Right atrium auricular region (tissue), 2 donors: ENCODE data around the gene EGLN3. TPM values are rescaled to one million over a fixed set of nuclear protein-coding genes. Genes with fewer than 3 reads are reported as not detected.
"Not testable (repeated sequence)": the region's sequence is repeated elsewhere in the genome, so short reads cannot be mapped to it uniquely, and the experiment has no call there.

Experiments
- DNase-seq: peaks from one replicate; pipeline ENCODE4 v3.0.0-alpha.2; 2019; ENCODE audit warnings: low spot score
- H3K27ac ChIP-seq, 2 donors: fragments of 200-600 bp; sonication (generic); 1 replicate in 1 of 2; 2 replicates in 1 of 2; pipeline ENCODE4 v1.5.1; 2016 to 2019
- H3K27me3 ChIP-seq, 2 donors: fragments of 200-600 bp; sonication (generic); one replicate each; pipeline versions ENCODE4 v1.5.1 to v1.6.0; 2017 to 2019
- H3K36me3 ChIP-seq: fragments of 200-600 bp; sonication (generic); one replicate; pipeline ENCODE4 v1.5.1; 2016
- H3K4me1 ChIP-seq, 2 donors: fragments of 200-600 bp; sonication (generic); one replicate each; pipeline versions ENCODE4 v1.5.1 to v1.6.0; 2017 to 2019
- H3K4me3 ChIP-seq, 2 donors: fragments of 200-600 bp; sonication (generic); 1 replicate in 1 of 2; 2 replicates in 1 of 2; pipeline ENCODE4 v1.5.1; 2017 to 2019; ENCODE audit warnings: mild to moderate bottlenecking in 1 of 2, moderate library complexity in 1 of 2
- H3K9me3 ChIP-seq, 2 donors: fragments of 200-600 bp; sonication (generic); one replicate each; pipeline ENCODE4 v1.5.1; 2019
- total RNA-seq, 2 donors: library from RNA; depleted of rRNA; stranded (reverse); fragments of >200 nt; gene quantifications; one replicate each; pipeline ENCODE4 v1.1.0, GENCODE V29; 2016
- TF ChIP-seq, protein P1 (sequence below), 2 donors: fragments of 200-600 bp; sonication (generic); IDR thresholded peaks; one replicate each; pipeline ENCODE4 v1.5.1; 2019; ENCODE audit warnings: antibody characterized with exemption in 2 of 2

The EGLN3 gene
- total RNA-seq, 2 donors from 2014 or later, result 35.5 to 122 TPM

DNA sequence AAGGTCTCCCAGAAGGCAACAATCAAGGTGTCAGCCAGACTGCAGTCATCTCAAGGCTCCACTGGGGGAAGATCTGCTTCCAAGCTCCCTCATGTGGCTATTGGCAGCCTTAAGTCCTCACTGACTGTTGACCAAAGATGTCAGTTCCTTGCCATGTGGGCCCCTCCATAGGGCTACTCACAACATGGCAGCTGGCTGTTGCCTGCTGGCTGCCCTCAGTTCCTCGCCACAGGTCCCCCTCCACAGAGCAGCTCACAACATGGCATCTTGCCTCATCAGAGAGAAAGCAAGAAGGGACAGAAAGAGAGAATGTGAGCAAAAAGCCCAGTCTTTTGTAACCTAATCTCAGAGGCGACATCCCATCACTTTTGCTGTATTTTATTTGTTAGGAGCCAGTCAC, 34.4 kb upstream of the EGLN3 start:
- Histone ChIP-seq H3K4me3 (no peak overlapping the region), H3K27me3 (no peaks in the 10 kb centered on the region), H3K4me1 (peaks cover 0 to 8% of the 10 kb centered on the region in 2 donors), H3K27ac (no peak overlapping the region), H3K9me3 (no peaks in the 10 kb centered on the region), H3K36me3 (no peaks in the 10 kb centered on the region)
- no peak for DNase-seq
- TF ChIP-seq, protein P1, sequence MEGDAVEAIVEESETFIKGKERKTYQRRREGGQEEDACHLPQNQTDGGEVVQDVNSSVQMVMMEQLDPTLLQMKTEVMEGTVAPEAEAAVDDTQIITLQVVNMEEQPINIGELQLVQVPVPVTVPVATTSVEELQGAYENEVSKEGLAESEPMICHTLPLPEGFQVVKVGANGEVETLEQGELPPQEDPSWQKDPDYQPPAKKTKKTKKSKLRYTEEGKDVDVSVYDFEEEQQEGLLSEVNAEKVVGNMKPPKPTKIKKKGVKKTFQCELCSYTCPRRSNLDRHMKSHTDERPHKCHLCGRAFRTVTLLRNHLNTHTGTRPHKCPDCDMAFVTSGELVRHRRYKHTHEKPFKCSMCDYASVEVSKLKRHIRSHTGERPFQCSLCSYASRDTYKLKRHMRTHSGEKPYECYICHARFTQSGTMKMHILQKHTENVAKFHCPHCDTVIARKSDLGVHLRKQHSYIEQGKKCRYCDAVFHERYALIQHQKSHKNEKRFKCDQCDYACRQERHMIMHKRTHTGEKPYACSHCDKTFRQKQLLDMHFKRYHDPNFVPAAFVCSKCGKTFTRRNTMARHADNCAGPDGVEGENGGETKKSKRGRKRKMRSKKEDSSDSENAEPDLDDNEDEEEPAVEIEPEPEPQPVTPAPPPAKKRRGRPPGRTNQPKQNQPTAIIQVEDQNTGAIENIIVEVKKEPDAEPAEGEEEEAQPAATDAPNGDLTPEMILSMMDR (IDR thresholded peaks at IDR 0.05), result no peak

GRCh38 chr14:33979613-33980276, 28.9 kb upstream of the EGLN3 start:
- TF ChIP-seq, protein P1 (IDR thresholded peaks at IDR 0.05), result no peak
- no peak overlapping the region for H3K27ac ChIP-seq

DNA sequence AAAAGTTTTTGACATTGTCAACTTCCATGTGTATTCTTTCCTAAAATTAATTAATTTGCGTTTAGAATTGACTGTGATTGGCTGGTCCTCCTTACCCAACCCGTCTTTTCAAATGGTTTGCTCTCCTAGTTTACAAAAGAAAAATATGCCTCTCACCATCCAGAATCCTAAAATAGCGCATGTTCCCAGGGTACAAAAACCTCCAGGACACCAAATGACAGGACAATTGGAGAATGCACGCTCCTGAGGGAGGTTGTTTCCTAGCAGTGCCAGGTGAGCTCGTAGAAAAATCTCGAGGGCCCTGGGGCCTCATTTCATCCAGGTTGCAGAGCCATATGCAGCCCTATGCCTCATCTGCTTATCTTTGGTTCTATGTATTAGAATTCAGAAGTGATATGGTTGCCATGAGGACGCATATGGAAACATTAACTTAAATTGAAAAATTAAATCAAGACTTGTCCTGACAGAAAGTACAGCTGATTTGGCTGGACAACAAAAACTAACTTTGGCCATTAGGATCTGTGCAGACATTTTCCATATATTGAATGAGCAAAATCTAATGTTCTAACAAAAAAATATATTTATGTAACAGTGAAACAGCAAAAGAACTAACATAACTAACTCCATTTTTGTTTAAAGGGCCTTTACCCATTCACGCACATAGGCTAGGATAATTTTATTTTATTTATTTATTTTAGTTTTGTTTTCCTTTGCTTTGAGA, 28.2 kb upstream of the EGLN3 start:
- Histone ChIP-seq H3K27ac (no peak overlapping the region), H3K4me1 (no peaks in the 10 kb centered on the region), H3K4me3 (no peak overlapping the region), H3K27me3 (no peaks in the 10 kb centered on the region), H3K9me3 (no peaks in the 10 kb centered on the region), H3K36me3 (no peaks in the 10 kb centered on the region)
- DNase-seq, result no peak
- TF ChIP-seq, protein P1 (IDR thresholded peaks at IDR 0.05), result no peak

More at GRCh38 chr14:33979613-33980276, 28.9 kb upstream of the EGLN3 start:
- Histone ChIP-seq H3K36me3 (no peaks in the 10 kb centered on the region), H3K4me3 (no peak overlapping the region), H3K4me1 (no peaks in the 10 kb centered on the region), H3K9me3 (no peaks in the 10 kb centered on the region), H3K27me3 (no peaks in the 10 kb centered on the region)
- no peak for DNase-seq

GRCh38 chr14:33972583-33973081, 21.8 kb upstream of the EGLN3 start:
- no peak for DNase-seq
- Histone ChIP-seq H3K4me3 (no peak overlapping the region), H3K27ac (no peak overlapping the region), H3K9me3 (peaks cover 0 to 5% of the 10 kb centered on the region in 2 donors), H3K4me1 (no peaks in the 10 kb centered on the region), H3K36me3 (no peaks in the 10 kb centered on the region), H3K27me3 (no peaks in the 10 kb centered on the region)
- TF ChIP-seq, protein P1 (IDR thresholded peaks at IDR 0.05), result no peak

- not testable (repeated sequence) for H3K4me1 ChIP-seq, H3K27me3 ChIP-seq, H3K9me3 ChIP-seq, DNase-seq, H3K4me3 ChIP-seq, H3K36me3 ChIP-seq, H3K27ac ChIP-seq
These were observed 19.0 kb upstream of the EGLN3 start for GRCh38 chr14:33969846-33970245.

DNA sequence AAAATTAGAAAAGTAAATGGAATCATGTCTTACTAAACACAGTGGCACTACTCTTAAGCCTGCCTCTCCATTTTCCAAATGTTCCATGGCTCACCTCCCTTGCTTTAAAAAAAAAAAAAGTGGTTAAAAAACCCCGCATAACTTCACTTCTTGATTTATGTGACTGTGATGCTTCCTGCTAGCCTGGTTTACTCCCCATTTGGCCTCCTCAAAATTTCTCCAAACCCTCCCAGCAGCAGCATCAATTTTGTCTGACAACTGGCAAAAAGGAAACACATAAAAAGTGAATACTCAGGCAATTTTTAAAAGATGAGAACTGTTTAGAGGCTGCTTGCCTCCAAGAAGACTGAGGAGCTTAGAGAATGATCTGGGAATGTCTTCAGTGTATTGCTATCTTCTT, 17.8 kb upstream of the EGLN3 start:
- no peak for DNase-seq
- no peaks in the 10 kb centered on the region for H3K4me1 ChIP-seq
- H3K27me3 ChIP-seq, result no peaks in the 10 kb centered on the region
- H3K4me3 ChIP-seq, result no peak overlapping the region
- H3K9me3 ChIP-seq, result peaks cover 0 to 5% of the 10 kb centered on the region in 2 donors
- no peak overlapping the region for H3K27ac ChIP-seq
- H3K36me3 ChIP-seq, result no peaks in the 10 kb centered on the region
- TF ChIP-seq, protein P1 (IDR thresholded peaks at IDR 0.05), result no peak
